Epithelial cell of proximal tubule (primary cell): ENCODE data around the gene HLA-DPB1. TPM values are rescaled to one million over a fixed set of nuclear protein-coding genes. Genes with fewer than 3 reads are reported as not detected.
"Not testable (repeated sequence)": the region's sequence is repeated elsewhere in the genome, so short reads cannot be mapped to it uniquely, and the experiment has no call there.

Source experiments
- DNase-seq: peaks from one replicate; pipeline ENCODE4 v3.0.0-alpha.2; 2011; ENCODE audit warnings: low read depth
- H3K4me3 ChIP-seq: 2 replicates; pipeline ENCODE4 v1.5.1; 2011; ENCODE audit warnings: low read depth, mild to moderate bottlenecking, low read length
- CTCF ChIP-seq: conservative IDR thresholded peaks from 2 replicates; pipeline ENCODE4 v1.5.1; 2012; ENCODE audit warnings: low read depth, mild to moderate bottlenecking, low read length
- total RNA-seq: library from RNA; depleted of rRNA; stranded (reverse); fragments of >200 nt; gene quantifications from 2 replicates; pipeline ENCODE4 v1.2.3, GENCODE V29; 2015

Gene HLA-DPB1
- total RNA-seq, 1 donor from 2014 or later, result 52.3 TPM

DNA sequence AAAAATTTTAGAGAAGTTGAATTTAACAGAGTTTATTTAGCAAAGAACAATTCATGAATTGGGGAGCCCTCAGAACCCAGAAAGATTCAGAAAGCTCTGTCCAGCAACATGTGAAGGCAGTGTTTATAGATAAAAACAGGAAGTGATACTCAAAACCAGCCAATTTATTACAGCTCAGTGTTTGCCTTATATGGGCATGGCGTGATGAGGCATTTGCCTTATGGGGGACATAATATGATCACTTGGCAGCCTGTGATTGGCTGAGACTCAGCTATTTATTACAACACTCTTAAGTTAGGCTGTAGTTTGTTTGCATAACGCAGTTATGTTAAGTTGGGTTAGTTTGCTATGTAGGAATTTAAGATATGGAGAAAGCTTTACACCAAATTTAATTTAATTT is 13.8 kb upstream of the HLA-DPB1 start:
- no peak for DNase-seq

GRCh38 chr6:33063435-33063834 is 12.4 kb upstream of the HLA-DPB1 start:
- DNase-seq, H3K4me3 ChIP-seq: not testable (repeated sequence)

More for the DNA sequence above, 13.8 kb upstream of the HLA-DPB1 start:
- TF ChIP-seq CTCF, result no peak
- no peak overlapping the region for H3K4me3 ChIP-seq

GRCh38 chr6:33064723-33065122 is 11.1 kb upstream of the HLA-DPB1 start:
- no peak overlapping the region for H3K4me3 ChIP-seq
- no peak for DNase-seq
- TF ChIP-seq CTCF, result no peak

- DNase-seq, result no peak
- H3K4me3 ChIP-seq, result no peak overlapping the region
- TF ChIP-seq CTCF, result no peak
Observed at GRCh38 chr6:33065312-33065711, 10.5 kb upstream of the HLA-DPB1 start.

GRCh38 chr6:33066917-33067521 is 8.8 kb upstream of the HLA-DPB1 start:
- no peak for DNase-seq
- no peak overlapping the region for H3K4me3 ChIP-seq
- no peak for TF ChIP-seq CTCF

DNA sequence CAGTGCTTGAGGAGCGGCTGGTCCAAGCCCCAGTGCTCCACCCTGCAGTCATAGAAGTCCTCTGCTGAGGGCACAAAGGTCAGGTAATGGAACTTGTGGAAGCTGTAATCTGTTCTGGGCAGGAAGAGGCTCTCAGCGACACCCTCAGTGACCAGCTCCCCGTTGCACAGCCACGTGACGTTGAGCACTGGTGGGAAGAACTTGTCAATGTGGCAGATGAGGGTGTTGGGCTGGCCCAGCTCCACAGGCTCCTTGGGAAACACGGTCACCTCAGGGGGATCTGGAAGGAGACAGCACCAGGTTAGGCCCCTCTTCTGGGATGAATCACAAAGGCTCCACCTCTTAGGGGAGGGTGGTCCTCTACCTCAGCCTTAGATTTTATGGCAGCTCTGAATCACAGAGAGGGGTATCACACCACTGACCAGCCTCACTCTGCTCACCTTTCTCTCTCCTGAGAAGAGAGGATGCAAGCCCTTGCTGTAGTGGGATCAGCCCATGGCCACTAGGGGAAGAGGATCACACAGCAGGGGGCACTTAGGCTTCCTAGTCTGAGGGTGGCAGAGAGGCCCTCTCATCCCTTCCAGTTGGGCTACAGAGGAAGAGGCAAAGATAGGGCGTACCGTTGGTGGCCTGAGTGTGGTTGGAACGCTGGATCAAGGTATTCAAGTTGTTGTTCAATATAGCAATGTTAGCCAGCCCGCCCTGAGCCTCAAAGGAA is 6.6 kb upstream of the HLA-DPB1 start:
- peak; percentile 7 for TF ChIP-seq CTCF
- H3K4me3 ChIP-seq, result no peak overlapping the region
- no peak for DNase-seq

DNA sequence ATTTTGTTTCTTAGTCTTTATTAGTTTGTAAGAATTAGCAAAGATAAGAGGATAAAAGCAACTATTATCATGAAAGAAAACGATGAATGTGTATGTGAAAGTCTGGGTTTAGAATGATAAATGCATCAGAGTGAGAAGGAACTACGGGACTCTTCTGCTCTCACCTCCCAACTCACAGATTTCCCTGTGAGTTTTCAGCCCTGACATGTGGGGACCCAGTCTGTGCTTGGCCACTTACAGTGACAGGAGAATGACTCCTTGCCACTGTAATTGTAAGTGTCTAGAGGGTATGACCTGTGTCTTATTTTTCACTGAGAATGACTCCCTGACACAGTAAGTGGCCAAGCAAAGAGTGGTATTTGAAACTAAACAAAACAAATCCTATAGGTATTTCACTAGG is 4.9 kb upstream of the HLA-DPB1 start:
- no peak for DNase-seq
- H3K4me3 ChIP-seq, result no peak overlapping the region
- TF ChIP-seq CTCF, result no peak
